ENCODE data around the gene GLRB.

GLRB gene

GRCh38 chr4:157043131-157043530 is 32.8 kb upstream of the GLRB start:
- H3K9me3 ChIP-seq (ENCODE audit: insufficient read depth, low read length) = no peaks in the 10 kb centered on the region
- H2AFZ ChIP-seq (ENCODE audit: low read depth, low read length, severe bottlenecking) = no peak overlapping the region
- H3K9me2 ChIP-seq (replicated peaks; ENCODE audit: insufficient read depth, low read length) = no peaks in the 10 kb centered on the region
- H3K27ac ChIP-seq (ENCODE audit: low read depth, low read length) = no peak overlapping the region
- H4K20me1 ChIP-seq (ENCODE audit: low read depth, low read length) = no peaks in the 10 kb centered on the region
- H3K4me2 ChIP-seq (ENCODE audit: low read depth, low read length, poor library complexity, severe bottlenecking) = no peak overlapping the region
- H3K27me3 ChIP-seq (ENCODE audit: low read length) = no peaks in the 10 kb centered on the region
- no peaks in the 10 kb centered on the region for H3K36me3 ChIP-seq (ENCODE audit: low read length)
- no peak overlapping the region for H3K4me3 ChIP-seq (ENCODE audit: insufficient read depth, low read length, poor library complexity, severe bottlenecking)
- H3F3A ChIP-seq (ENCODE audit: insufficient read depth) = no peaks in the 10 kb centered on the region
- TF ChIP-seq CTCF (IDR thresholded peaks at IDR 0.05; ENCODE audit: insufficient read depth, low read length, poor library complexity, severe bottlenecking) (no peak), EZH2phosphoT487 (conservative IDR thresholded peaks at IDR 0.05; ENCODE audit: low read length) (no peak)
- H3K9ac ChIP-seq (ENCODE audit: low read length) = no peak overlapping the region
- no peaks in the 10 kb centered on the region for H3K79me2 ChIP-seq (ENCODE audit: insufficient read depth, low read length)

- no peak overlapping the region for H2AFZ ChIP-seq (ENCODE audit: low read depth, low read length, severe bottlenecking)
- H3K27me3 ChIP-seq (ENCODE audit: low read length) = no peaks in the 10 kb centered on the region
- no peaks in the 10 kb centered on the region for H3K79me2 ChIP-seq (ENCODE audit: insufficient read depth, low read length)
- no peaks in the 10 kb centered on the region for H3K36me3 ChIP-seq (ENCODE audit: low read length)
- no peaks in the 10 kb centered on the region for H3K9me3 ChIP-seq (ENCODE audit: insufficient read depth, low read length)
- TF ChIP-seq CTCF (IDR thresholded peaks at IDR 0.05; ENCODE audit: insufficient read depth, low read length, poor library complexity, severe bottlenecking) = no peak
- no peak overlapping the region for H3K27ac ChIP-seq (ENCODE audit: low read depth, low read length)
- H3K4me2 ChIP-seq (ENCODE audit: low read depth, low read length, poor library complexity, severe bottlenecking) = no peak overlapping the region
- no peaks in the 10 kb centered on the region for H3F3A ChIP-seq (ENCODE audit: insufficient read depth)
- no peaks in the 10 kb centered on the region for H4K20me1 ChIP-seq (ENCODE audit: low read depth, low read length)
- H3K4me3 ChIP-seq (ENCODE audit: insufficient read depth, low read length, poor library complexity, severe bottlenecking) = no peak overlapping the region
- no peaks in the 10 kb centered on the region for H3K9me2 ChIP-seq (replicated peaks; ENCODE audit: insufficient read depth, low read length)
- H3K9ac ChIP-seq (ENCODE audit: low read length) = no peak overlapping the region
These were observed 30.3 kb upstream of the GLRB start for GRCh38 chr4:157045507-157046127.

- H3K27me3 ChIP-seq (ENCODE audit: low read length) = no peaks in the 10 kb centered on the region
- H3K27ac ChIP-seq (ENCODE audit: low read depth, low read length) = no peak overlapping the region
- no peaks in the 10 kb centered on the region for H3K9me2 ChIP-seq (replicated peaks; ENCODE audit: insufficient read depth, low read length)
- TF ChIP-seq EZH2phosphoT487 (conservative IDR thresholded peaks at IDR 0.05; ENCODE audit: low read length) (no peak), CTCF (IDR thresholded peaks at IDR 0.05; ENCODE audit: insufficient read depth, low read length, poor library complexity, severe bottlenecking) (no peak)
- no peak overlapping the region for H3K4me2 ChIP-seq (ENCODE audit: low read depth, low read length, poor library complexity, severe bottlenecking)
- no peaks in the 10 kb centered on the region for H3K79me2 ChIP-seq (ENCODE audit: insufficient read depth, low read length)
- no peak overlapping the region for H2AFZ ChIP-seq (ENCODE audit: low read depth, low read length, severe bottlenecking)
- no peak overlapping the region for H3K9ac ChIP-seq (ENCODE audit: low read length)
- H3K9me3 ChIP-seq (ENCODE audit: insufficient read depth, low read length) = no peaks in the 10 kb centered on the region
- H3F3A ChIP-seq (ENCODE audit: insufficient read depth) = no peaks in the 10 kb centered on the region
- no peaks in the 10 kb centered on the region for H3K36me3 ChIP-seq (ENCODE audit: low read length)
- H3K4me3 ChIP-seq (ENCODE audit: insufficient read depth, low read length, poor library complexity, severe bottlenecking) = no peak overlapping the region
- no peaks in the 10 kb centered on the region for H4K20me1 ChIP-seq (ENCODE audit: low read depth, low read length)
These were observed 27.7 kb upstream of the GLRB start for GRCh38 chr4:157048248-157048647.
